Rectal smooth muscle tissue (tissue), 1 donor: ENCODE data around the gene LYZL4.
A peak's percentile ranks its signal among the peaks of the same experiment; 100 is the strongest.

Experiments
- H3K27ac ChIP-seq: one replicate; pipeline ENCODE4 v1.7.0; 2013; ENCODE audit warnings: low read depth, low read length, inconsistent platforms
- H3K27me3 ChIP-seq: one replicate; pipeline ENCODE4 v1.7.0; 2013; ENCODE audit warnings: low read length; ENCODE audit not compliant: control insufficient read depth, insufficient read depth
- H3K36me3 ChIP-seq: one replicate; pipeline ENCODE4 v1.7.0; 2013; ENCODE audit warnings: low read length; ENCODE audit not compliant: control insufficient read depth, insufficient read depth
- H3K4me1 ChIP-seq: one replicate; pipeline ENCODE4 v1.7.0; 2013; ENCODE audit warnings: low read length; ENCODE audit not compliant: control insufficient read depth, insufficient read depth
- H3K4me3 ChIP-seq: one replicate; pipeline ENCODE4 v1.7.0; 2013; ENCODE audit warnings: low read length
- H3K9ac ChIP-seq: one replicate; pipeline ENCODE4 v1.7.0; 2013; ENCODE audit warnings: low read length

LYZL4 gene

DNA sequence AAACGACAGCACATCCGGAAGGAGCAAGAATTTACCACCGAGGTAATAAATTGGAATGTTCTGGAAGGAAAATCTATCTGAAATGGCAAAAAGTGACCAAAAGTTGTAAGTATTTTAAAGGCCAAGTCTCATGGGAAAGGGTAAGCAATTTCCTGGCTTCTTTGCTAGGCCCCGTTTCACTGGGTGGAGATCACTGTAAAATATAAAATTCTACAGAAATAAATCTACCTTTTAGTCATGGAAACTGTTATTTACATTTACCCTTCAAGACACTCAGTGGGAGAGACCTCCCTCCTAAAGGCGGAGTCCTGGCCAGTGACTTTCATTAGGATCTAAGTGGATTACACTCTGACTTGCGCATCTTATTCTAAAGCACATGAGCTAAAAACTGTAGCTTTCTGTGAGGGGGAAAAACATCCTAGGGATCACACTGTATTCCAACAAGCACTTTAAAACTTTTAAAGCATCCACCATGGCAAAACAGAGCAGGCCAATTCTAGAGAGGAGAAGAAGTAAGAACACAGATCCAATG lies 28.8 kb downstream of the LYZL4 start:
- Histone ChIP-seq H3K4me3 (no peak overlapping the region), H3K9ac (no peak overlapping the region), H3K27me3 (no peaks in the 10 kb centered on the region), H3K27ac (no peak overlapping the region), H3K36me3 (no peaks in the 10 kb centered on the region), H3K4me1 (no peaks in the 10 kb centered on the region)

DNA sequence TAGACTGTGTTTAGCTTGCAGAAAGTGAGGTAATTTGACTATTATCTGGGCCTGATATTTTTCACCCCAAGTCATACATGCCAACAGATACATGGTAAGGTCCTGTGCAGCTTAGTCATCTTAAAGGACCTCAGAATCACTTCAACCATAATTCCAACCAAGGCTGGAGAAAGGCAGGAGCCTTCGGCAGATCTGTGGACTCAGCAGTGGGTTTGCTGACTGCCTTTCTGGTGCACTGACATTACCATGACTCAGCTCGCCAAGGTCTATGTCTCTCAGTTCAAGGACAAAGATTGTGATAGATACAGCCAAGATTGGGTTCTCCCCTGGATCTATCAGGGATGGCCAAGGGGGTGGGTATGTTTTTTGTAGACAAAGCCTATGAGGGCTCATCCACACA lies 32.7 kb downstream of the LYZL4 start:
- Histone ChIP-seq H3K4me3 (no peak overlapping the region), H3K27me3 (no peaks in the 10 kb centered on the region), H3K9ac (no peak overlapping the region), H3K36me3 (no peaks in the 10 kb centered on the region), H3K27ac (no peak overlapping the region), H3K4me1 (no peaks in the 10 kb centered on the region)

DNA sequence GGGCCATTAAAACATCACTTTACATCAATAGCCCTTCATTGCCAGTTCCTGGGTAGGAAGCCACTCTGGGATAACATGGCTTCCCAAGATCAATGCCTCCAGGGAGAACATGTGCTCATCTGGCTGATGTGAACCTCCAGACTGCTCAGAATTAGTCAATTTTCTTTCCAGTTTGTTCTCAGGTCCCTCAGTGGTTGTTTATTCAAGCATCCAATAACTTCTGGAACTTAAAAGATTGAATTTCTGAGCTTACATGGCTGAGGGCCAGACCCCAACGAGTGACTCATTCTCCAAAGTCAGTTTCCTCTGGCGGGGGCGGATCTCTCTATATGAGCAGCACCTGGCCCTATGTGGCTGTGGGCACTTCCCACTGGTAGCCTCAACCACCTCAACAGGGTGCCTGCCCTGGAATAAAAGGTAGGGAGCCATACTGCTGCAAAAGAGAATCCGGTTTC lies 34.0 kb downstream of the LYZL4 start:
- Histone ChIP-seq H3K27ac (no peak overlapping the region), H3K27me3 (no peaks in the 10 kb centered on the region), H3K4me1 (no peaks in the 10 kb centered on the region), H3K9ac (no peak overlapping the region), H3K4me3 (no peak overlapping the region), H3K36me3 (no peaks in the 10 kb centered on the region)

DNA sequence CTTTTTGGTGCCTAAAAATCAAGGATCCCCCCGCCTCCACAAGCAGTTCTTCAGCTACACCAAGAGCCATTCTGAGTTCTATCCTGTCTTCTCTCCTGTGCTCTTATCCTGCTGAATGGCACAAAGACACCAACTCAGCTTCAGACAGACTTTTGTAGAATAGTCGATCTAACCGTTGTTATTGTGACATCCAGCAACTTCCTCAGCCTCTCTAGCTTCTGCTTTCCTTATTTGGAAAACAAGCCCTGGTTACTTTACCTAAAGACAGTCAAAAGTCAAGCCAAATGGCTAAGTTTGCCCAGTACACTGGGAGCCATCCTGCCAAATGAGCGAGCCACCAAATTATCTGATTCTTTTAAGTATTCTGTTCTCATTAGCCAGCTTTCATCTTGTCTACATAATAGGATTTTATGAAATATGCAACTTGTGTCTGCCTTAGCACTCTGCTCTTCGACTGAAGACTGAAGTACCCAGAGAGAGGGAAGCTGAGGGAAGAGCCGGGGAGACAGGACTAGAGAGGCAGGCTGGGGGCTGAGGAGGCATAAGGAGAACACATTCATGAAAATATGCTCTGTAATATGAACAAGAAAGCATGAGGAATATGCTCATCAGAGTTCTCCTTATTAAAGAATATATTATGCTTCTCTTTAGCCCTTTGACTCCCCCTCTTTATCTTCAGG lies 35.1 kb downstream of the LYZL4 start:
- no peak overlapping the region for H3K4me3 ChIP-seq
- H3K36me3 ChIP-seq: no peaks in the 10 kb centered on the region
- H3K9ac ChIP-seq: no peak overlapping the region
- H3K4me1 ChIP-seq: no peaks in the 10 kb centered on the region
- H3K27me3 ChIP-seq: no peaks in the 10 kb centered on the region
- no peak overlapping the region for H3K27ac ChIP-seq

DNA sequence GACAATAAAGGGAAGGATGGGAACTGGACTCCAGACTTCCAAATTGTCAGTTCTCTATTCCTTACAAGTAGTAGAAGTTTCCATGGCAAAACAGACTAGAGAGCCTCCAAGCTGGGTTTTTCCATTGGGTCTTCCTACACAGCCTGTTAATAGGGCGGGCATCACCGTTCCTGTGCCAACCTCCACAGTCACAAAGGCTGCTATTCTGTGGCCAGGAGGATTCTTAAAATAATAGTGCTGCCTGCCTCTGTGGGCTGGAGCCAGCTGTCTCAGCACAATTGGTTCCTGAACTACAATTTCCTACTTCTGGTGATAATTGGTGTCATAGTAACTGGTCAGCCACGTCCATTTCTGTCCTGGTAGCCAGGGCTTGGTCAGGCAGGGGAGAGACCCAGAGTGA lies 38.6 kb downstream of the LYZL4 start:
- no peak overlapping the region for H3K27ac ChIP-seq
- no peaks in the 10 kb centered on the region for H3K27me3 ChIP-seq
- H3K4me3 ChIP-seq: no peak overlapping the region
- H3K9ac ChIP-seq: no peak overlapping the region
- no peaks in the 10 kb centered on the region for H3K36me3 ChIP-seq
- peaks cover 11% of the 10 kb centered on the region for H3K4me1 ChIP-seq

DNA sequence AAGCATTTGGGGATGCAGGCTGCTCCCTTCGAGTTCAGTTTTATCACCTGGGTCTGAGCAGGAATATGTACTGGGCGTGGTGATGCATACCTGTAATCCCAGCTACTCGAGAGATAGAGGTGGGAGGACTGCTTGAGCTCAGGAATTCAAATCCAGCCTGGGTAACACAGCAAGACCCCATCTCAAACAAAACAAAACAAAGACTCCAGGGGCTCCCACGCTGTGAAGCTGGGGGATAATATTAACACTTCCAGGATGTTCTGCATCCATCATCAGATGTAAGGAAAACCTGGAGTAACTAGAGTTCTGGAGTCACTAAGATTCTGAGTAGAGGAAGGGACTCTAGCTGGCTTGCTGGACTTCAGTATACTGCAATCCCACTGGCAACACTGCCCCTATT lies 40.6 kb downstream of the LYZL4 start:
- Histone ChIP-seq H3K36me3 (no peaks in the 10 kb centered on the region), H3K4me1 (peaks cover 11% of the 10 kb centered on the region), H3K27ac (peak overlapping the region; percentile 33), H3K4me3 (no peak overlapping the region), H3K9ac (no peak overlapping the region), H3K27me3 (no peaks in the 10 kb centered on the region)

DNA sequence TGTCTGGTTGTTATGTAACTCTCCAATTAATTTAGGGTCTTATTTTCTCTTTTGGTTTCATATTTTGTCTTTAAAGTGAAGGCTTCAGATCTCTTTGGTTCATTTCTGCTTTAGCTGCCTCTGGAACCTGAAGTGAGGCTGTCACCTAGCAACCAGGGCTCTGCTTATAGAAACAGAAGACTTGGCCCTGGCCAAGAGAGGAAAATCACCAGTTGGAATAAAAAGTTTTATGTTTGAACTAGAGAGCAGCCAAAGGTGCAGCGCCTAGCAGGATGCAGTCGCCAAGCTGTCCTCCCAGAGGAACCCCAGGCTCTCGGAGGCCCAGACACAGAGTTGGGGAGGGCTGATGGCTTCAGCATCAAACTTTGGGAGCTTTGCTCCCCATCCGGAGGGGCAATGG lies 41.1 kb downstream of the LYZL4 start:
- Histone ChIP-seq H3K4me3 (no peak overlapping the region), H3K27me3 (no peaks in the 10 kb centered on the region), H3K9ac (no peak overlapping the region), H3K4me1 (peaks cover 11% of the 10 kb centered on the region), H3K36me3 (no peaks in the 10 kb centered on the region), H3K27ac (peak overlapping the region; percentile 38)

DNA sequence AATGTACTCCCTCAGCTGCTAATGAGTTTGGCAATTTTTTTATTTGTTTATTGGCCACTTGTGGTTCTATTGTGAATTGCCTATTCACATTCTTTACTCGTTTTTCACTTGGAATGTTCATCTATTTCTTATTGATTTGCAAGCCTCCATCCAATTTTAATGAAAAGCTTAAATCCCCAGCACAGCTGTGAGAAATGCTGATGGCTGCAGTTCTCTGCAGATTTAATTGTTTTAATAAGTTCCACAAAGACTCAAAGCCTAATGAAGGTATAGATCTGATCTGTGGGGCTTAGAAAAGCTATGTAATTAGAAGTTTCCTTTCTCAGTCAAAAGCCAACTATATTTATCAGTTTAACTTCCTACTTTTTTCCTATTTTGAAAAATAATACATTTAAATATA lies 41.5 kb downstream of the LYZL4 start:
- H3K27ac ChIP-seq: peak overlapping the region; percentile 38
- no peaks in the 10 kb centered on the region for H3K36me3 ChIP-seq
- H3K4me1 ChIP-seq: peaks cover 11% of the 10 kb centered on the region
- H3K4me3 ChIP-seq: no peak overlapping the region
- no peak overlapping the region for H3K9ac ChIP-seq
- no peaks in the 10 kb centered on the region for H3K27me3 ChIP-seq

DNA sequence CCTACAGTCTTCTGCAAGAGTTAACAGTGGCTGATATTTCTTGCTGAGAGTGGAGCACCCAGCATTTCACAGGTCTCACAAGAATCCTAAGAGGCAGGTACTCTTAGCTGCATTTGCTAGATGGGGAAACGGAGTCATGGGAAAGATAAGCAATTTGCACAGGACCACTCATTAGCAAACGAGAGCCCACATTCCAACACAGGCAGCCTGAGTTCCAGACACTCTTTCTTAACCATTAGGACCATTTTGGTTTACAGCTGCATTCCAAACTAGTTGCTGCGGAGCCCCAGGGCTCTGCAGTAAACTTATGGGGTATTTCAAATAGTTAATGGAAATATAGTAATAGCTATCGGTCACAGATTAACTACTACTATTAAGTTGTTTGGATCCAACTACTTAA lies 42.5 kb downstream of the LYZL4 start:
- Histone ChIP-seq H3K36me3 (no peaks in the 10 kb centered on the region), H3K27me3 (no peaks in the 10 kb centered on the region), H3K4me3 (no peak overlapping the region), H3K4me1 (peaks cover 11% of the 10 kb centered on the region), H3K9ac (no peak overlapping the region), H3K27ac (no peak overlapping the region)

DNA sequence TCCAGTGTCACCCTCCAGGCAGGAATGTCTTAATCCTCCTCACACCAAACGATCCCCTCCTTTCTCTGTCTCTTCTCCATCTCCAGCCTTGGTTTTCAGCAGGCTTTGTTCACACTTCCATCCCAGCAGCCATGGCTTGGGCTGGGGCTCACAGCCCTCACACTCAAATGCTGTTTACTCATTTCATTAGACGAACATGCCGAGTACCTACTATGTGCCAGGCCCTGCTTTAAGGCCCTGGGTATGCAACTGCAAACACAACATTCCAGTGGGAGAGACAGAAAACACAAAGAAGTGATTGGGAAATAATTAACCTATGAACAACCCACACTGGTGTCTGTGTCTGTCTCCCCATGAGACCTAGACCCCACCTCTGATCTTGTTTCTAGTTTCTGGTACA lies 43.9 kb downstream of the LYZL4 start:
- H3K9ac ChIP-seq: no peak overlapping the region
- peaks cover 11% of the 10 kb centered on the region for H3K4me1 ChIP-seq
- no peak overlapping the region for H3K27ac ChIP-seq
- H3K36me3 ChIP-seq: no peaks in the 10 kb centered on the region
- H3K4me3 ChIP-seq: no peak overlapping the region
- no peaks in the 10 kb centered on the region for H3K27me3 ChIP-seq

DNA sequence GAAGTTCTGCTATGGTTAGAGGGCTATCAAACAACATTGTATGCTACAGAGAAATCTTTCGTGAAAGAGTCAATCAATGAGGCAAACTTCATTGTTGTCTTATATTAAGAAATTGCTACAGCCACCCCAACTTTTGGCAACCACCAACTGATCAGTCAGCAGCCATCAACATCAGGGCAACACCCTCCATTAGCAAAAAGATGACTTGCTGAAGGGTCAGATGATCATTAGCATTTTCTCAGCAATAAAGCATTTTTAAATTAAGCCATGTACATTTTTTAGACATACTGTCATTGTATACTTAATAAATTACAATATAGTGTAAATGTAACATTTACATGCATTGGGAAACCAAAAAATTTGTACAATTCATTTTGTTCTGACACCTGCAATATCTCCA lies 53.1 kb downstream of the LYZL4 start:
- no peak overlapping the region for H3K4me3 ChIP-seq
- no peak overlapping the region for H3K27ac ChIP-seq
- no peaks in the 10 kb centered on the region for H3K27me3 ChIP-seq
- no peaks in the 10 kb centered on the region for H3K36me3 ChIP-seq
- peaks cover 3% of the 10 kb centered on the region for H3K4me1 ChIP-seq
- no peak overlapping the region for H3K9ac ChIP-seq

DNA sequence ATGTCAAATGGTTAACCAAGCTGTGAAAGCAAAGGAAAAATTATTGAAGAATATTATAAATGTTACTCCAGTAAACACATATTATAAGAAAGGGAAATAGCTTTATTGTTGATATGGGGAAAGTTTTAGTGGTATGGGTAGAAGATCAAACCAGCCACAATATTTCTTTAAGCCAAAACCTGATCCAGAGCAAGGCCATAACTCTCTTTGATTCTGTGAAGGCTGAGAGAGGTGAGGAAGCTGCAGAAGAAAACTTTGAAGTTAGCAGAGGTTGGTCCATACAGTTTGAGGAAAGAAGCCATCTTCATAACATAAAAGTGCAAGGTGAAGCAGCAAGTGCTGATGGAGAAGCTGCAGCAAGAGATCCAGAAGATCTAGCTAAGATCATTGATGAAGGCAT lies 54.8 kb downstream of the LYZL4 start:
- Histone ChIP-seq H3K36me3 (no peaks in the 10 kb centered on the region), H3K4me3 (no peak overlapping the region), H3K9ac (no peak overlapping the region), H3K27me3 (no peaks in the 10 kb centered on the region), H3K4me1 (peaks cover 3% of the 10 kb centered on the region), H3K27ac (no peak overlapping the region)

DNA sequence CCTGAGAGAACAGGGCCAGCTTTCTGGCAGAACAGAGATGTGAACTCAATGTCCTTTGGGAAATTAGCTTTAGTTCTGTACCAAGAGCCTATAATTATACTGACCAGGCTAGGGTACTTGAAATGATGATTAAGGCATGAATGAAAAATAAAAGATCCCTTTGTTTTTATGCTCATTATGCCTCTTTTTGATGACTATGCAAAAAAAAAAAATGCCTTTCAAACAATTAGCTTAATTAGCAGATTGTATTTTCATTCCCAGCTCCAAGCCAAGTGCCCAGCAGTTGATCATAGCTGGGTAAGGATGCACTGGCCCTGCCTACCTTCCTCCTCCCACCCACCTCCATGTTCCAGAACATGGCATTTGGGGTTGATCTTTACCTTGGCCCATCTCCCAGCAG lies 56.8 kb downstream of the LYZL4 start:
- peaks cover 3% of the 10 kb centered on the region for H3K4me1 ChIP-seq
- peak overlapping the region; percentile 33 for H3K27ac ChIP-seq
- H3K9ac ChIP-seq: no peak overlapping the region
- no peaks in the 10 kb centered on the region for H3K36me3 ChIP-seq
- H3K27me3 ChIP-seq: no peaks in the 10 kb centered on the region
- no peak overlapping the region for H3K4me3 ChIP-seq
